MCF 10A (cell line): ENCODE data around the gene BCL7A. TPM values are rescaled to one million over a fixed set of nuclear protein-coding genes. Genes with fewer than 3 reads are reported as not detected.
"Not testable (repeated sequence)": the region's sequence is repeated elsewhere in the genome, so short reads cannot be mapped to it uniquely, and the experiment has no call there.

Experiments
- BruUV-seq: library from RNA; stranded (reverse); fragments of 400-500 nt; replicated peaks from 2 replicates; lab custom pipeline; 2021; lab: Mats Ljungman, UMichigan
- CTCF ChIA-PET: fragments of 300-600 bp; sonication (Branson Sonifier 250); formaldehyde crosslinking; extraction: SDS; loops from one replicate; lab custom pipeline; 2021; ENCODE audit warnings: antibody characterized with exemption, inconsistent platforms; lab: Yijun Ruan, JAX
- POLR2A ChIA-PET: fragments of 300-600, 350-650 bp; sonication (Branson Sonifier 250); formaldehyde crosslinking; extraction: SDS; loops from one replicate; lab custom pipeline; 2020; ENCODE audit warnings: antibody characterized with exemption, inconsistent platforms; lab: Yijun Ruan, JAX
- DNase-seq: peaks from one replicate; pipeline ENCODE4 v3.0.0-alpha.2; 2018; ENCODE audit not compliant: unreplicated experiment
- H3K27ac Mint-ChIP-seq: one replicate; pipeline ENCODE4 v1.8.0; 2022; ENCODE audit warnings: mild to moderate bottlenecking, low read depth, mixed read lengths; ENCODE audit not compliant: unreplicated experiment
- H3K27me3 Mint-ChIP-seq: one replicate; pipeline ENCODE4 v1.8.0; 2022; ENCODE audit warnings: mixed read lengths; ENCODE audit not compliant: insufficient read depth, unreplicated experiment
- H3K36me3 Mint-ChIP-seq: one replicate; pipeline ENCODE4 v1.8.0; 2022; ENCODE audit warnings: mild to moderate bottlenecking, moderate library complexity, mixed read lengths; ENCODE audit not compliant: insufficient read depth, unreplicated experiment
- H3K4me1 Mint-ChIP-seq: one replicate; pipeline ENCODE4 v1.8.0; 2022; ENCODE audit warnings: mixed read lengths; ENCODE audit not compliant: insufficient read depth, unreplicated experiment
- H3K4me3 Mint-ChIP-seq: one replicate; pipeline ENCODE4 v1.8.0; 2022; ENCODE audit warnings: mild to moderate bottlenecking, moderate library complexity, mixed read lengths; ENCODE audit not compliant: unreplicated experiment
- H3K9me3 Mint-ChIP-seq: one replicate; pipeline ENCODE4 v1.8.0; 2022; ENCODE audit warnings: mixed read lengths; ENCODE audit not compliant: unreplicated experiment
- intact Hi-C: fragments of 100-400 bp; cut with micrococcal nuclease; formaldehyde crosslinking; loops from 2 replicates; pipeline ENCODE4 v1.14.1; 2022
- total RNA-seq: library from RNA; stranded (reverse); gene quantifications from 2 replicates; pipeline ENCODE4 v1.2.3, GENCODE V29; 2022
- TF ChIP-seq, protein P1 (sequence below): fragments of 200-600 bp; IDR thresholded peaks from one replicate; pipeline ENCODE4 v1.8.0; 2022; ENCODE audit warnings: antibody characterized with exemption, mild to moderate bottlenecking; ENCODE audit not compliant: unreplicated experiment

Gene BCL7A
- total RNA-seq, 1 experiment from 2014 or later, result 18.1 TPM

DNA sequence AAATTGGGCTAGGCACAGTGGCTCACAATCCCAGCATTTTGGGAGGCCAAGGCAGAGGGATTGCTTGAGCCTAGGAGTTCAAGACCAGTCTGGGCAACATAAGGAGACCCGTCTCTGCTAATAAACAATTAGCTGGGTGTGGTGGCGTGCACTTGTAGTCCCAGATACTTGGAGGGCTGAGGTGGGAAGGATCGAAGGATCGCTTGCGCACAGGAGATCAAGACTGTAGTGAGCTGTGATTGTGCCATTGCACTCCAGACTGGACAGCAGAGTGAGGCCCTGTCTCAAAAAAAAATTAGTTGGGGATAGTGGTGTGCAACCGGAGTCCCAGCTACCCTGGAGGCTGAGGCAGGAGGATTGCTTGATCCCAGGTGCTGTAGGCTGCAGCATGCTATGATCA, 38.7 kb upstream of the BCL7A start:
- BruUV-seq, result no TSS peak
- intact Hi-C loops, result no loop called here
- Mint-ChIP-seq H3K4me3 (no peak overlapping the region), H3K27me3 (no peaks in the 10 kb centered on the region), H3K9me3 (no peaks in the 10 kb centered on the region), H3K27ac (no peak overlapping the region), H3K36me3 (peaks cover 5% of the 10 kb centered on the region), H3K4me1 (no peaks in the 10 kb centered on the region)
- ChIA-PET POLR2A (interaction anchor here (0.8 to 1.9 kb wide), 2 partner anchors 9 to 182 kb away, joined by 3 to 14 read pairs; no protein-coding TSS in a partner anchor), CTCF (interaction anchor here (0.7 to 1.0 kb wide), 2 partner anchors 9 to 15 kb away, joined by 4 read pairs; no protein-coding TSS in a partner anchor)
- no peak for DNase-seq
- TF ChIP-seq, protein P1, sequence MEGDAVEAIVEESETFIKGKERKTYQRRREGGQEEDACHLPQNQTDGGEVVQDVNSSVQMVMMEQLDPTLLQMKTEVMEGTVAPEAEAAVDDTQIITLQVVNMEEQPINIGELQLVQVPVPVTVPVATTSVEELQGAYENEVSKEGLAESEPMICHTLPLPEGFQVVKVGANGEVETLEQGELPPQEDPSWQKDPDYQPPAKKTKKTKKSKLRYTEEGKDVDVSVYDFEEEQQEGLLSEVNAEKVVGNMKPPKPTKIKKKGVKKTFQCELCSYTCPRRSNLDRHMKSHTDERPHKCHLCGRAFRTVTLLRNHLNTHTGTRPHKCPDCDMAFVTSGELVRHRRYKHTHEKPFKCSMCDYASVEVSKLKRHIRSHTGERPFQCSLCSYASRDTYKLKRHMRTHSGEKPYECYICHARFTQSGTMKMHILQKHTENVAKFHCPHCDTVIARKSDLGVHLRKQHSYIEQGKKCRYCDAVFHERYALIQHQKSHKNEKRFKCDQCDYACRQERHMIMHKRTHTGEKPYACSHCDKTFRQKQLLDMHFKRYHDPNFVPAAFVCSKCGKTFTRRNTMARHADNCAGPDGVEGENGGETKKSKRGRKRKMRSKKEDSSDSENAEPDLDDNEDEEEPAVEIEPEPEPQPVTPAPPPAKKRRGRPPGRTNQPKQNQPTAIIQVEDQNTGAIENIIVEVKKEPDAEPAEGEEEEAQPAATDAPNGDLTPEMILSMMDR, result no peak

DNA sequence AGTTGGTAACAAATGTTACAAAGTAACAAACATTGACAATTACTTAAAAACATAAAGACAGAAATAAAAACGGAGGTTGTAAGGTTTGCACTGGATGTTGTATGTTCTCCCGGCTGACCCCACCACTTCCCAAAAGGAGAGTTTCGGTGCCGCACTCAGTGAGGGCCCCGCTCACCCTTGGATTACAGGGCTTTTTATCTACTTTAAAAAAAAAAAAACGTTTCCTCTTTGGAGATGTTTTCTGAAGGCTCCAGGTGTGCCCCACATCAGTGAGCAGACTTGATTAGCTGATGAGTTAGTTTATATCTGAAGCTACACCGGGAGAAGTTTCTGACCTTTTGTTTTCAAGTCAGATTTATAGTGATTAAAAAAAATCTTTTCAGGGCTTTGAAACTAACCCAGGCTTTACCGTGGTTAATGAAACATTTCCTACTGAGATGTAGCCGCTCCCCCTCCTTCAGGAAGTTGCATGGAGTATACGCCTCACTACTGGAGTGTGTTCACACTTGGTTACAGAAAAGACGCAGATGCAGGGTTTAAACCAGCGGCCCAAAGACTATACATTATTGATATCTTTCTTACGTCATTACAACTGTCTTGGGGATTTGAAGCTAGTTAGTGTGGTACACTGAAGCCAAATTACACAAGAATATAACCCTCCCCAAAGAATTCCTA, 38.0 kb upstream of the BCL7A start:
- Mint-ChIP-seq H3K27me3 (no peaks in the 10 kb centered on the region), H3K4me1 (no peaks in the 10 kb centered on the region), H3K27ac (no peak overlapping the region), H3K36me3 (peaks cover 5% of the 10 kb centered on the region), H3K9me3 (no peaks in the 10 kb centered on the region), H3K4me3 (no peak overlapping the region)
- TF ChIP-seq, protein P1, result no peak
- POLR2A ChIA-PET, result interaction anchor here (0.8 to 1.9 kb wide), 2 partner anchors 9 to 182 kb away, joined by 3 to 14 read pairs; no protein-coding TSS in a partner anchor
- no TSS peak for BruUV-seq
- intact Hi-C loops, result no loop called here
- CTCF ChIA-PET, result interaction anchor here (0.6 to 1.0 kb wide), 3 partner anchors 8 to 583 kb away, joined by 3 to 4 read pairs (median 4); no protein-coding TSS in a partner anchor
- no peak for DNase-seq

- CTCF ChIA-PET, result interaction anchor here (0.6 kb wide), 3 partner anchors 16 to 113 kb away, joined by 3 to 4 read pairs (median 3); no protein-coding TSS in a partner anchor
- H3K4me1 Mint-ChIP-seq, result peaks cover under 1% of the 10 kb centered on the region
- POLR2A ChIA-PET, result no interaction called here
- no peak overlapping the region for H3K4me3 Mint-ChIP-seq
- no peak for DNase-seq
- intact Hi-C loops, result no loop called here
- no peaks in the 10 kb centered on the region for H3K9me3 Mint-ChIP-seq
- no peaks in the 10 kb centered on the region for H3K36me3 Mint-ChIP-seq
- no peak overlapping the region for H3K27ac Mint-ChIP-seq
- no peaks in the 10 kb centered on the region for H3K27me3 Mint-ChIP-seq
- TF ChIP-seq, protein P1, result no peak
- BruUV-seq, result no TSS peak
These were observed 35.0 kb upstream of the BCL7A start for GRCh38 chr12:121986489-121987245.

GRCh38 chr12:121988519-121988918, 33.2 kb upstream of the BCL7A start:
- H3K9me3 Mint-ChIP-seq, H3K27ac Mint-ChIP-seq, H3K4me3 Mint-ChIP-seq, POLR2A ChIA-PET, CTCF ChIA-PET, intact Hi-C loops, H3K36me3 Mint-ChIP-seq, H3K4me1 Mint-ChIP-seq, BruUV-seq, H3K27me3 Mint-ChIP-seq, DNase-seq: not testable (repeated sequence)
